Kidney (tissue), 14 donors: ENCODE measurements around the gene CXCL12. TPM values are rescaled to one million over a fixed set of nuclear protein-coding genes. Genes with fewer than 3 reads are reported as not detected.

Source experiments
- DNase-seq, 5 donors: peaks; one replicate each; pipeline ENCODE4 v3.0.0-alpha.2; 2013 to 2020
- FAIRE-seq: peaks from 2 replicates; lab custom pipeline; 2012; peaks lifted over from hg19 to GRCh38; lab: Jason Lieb, UNC
- H3K27ac ChIP-seq, 2 donors: one replicate each; pipeline ENCODE4 v1.7.0; 2013; ENCODE audit warnings: low read depth in 2 of 2, low read length in 2 of 2, inconsistent platforms in 1 of 2
- H3K27me3 ChIP-seq: one replicate; pipeline ENCODE4 v1.7.1; 2013; ENCODE audit warnings: low read length, inconsistent platforms; ENCODE audit not compliant: control insufficient read depth, insufficient read depth
- H3K36me3 ChIP-seq, 3 donors: one replicate each; pipeline versions ENCODE4 v1.7.0 to v1.7.1; 2013; ENCODE audit warnings: low read length in 3 of 3, control low read depth in 1 of 3, inconsistent platforms in 1 of 3; ENCODE audit not compliant: insufficient read depth in 3 of 3, control insufficient read depth in 2 of 3
- H3K4me1 ChIP-seq, 3 donors: one replicate each; pipeline versions ENCODE4 v1.7.0 to v1.7.1; 2013; ENCODE audit warnings: low read length in 3 of 3, inconsistent platforms in 1 of 3, low read depth in 1 of 3; ENCODE audit not compliant: control insufficient read depth in 2 of 3, insufficient read depth in 2 of 3
- H3K4me3 ChIP-seq, 3 donors: one replicate each; pipeline versions ENCODE4 v1.7.0 to v1.8.1; 2013; ENCODE audit warnings: low read length in 3 of 3, control low read depth in 1 of 3, inconsistent platforms in 1 of 3
- H3K9ac ChIP-seq, 3 donors: one replicate each; pipeline versions ENCODE4 v1.7.0 to v1.7.1; 2013; ENCODE audit warnings: low read length in 3 of 3, control low read depth in 1 of 3, inconsistent platforms in 1 of 3
- H3K9me3 ChIP-seq, 3 donors: one replicate each; pipeline versions ENCODE4 v1.7.0 to v1.7.1; 2013; ENCODE audit warnings: low read length in 3 of 3, control low read depth in 1 of 3, inconsistent platforms in 1 of 3; ENCODE audit not compliant: control insufficient read depth in 2 of 3, insufficient read depth in 1 of 3
- intact Hi-C: fragments of 100-400 bp; cut with DNase I; formaldehyde crosslinking; loops from one replicate; pipeline ENCODE4 v1.11.1; 2022
- polyA plus RNA-seq: library from polyadenylated mRNA; stranded (reverse); fragments of 350-450 nt; fragmentation: Illumina TruSeq; extraction: RNeasy Lipid Tissue Mini Kit (QIAGEN cat#74804); gene quantifications from one replicate; pipeline ENCODE4 v1.2.3, GENCODE V29; 2014; ENCODE audit warnings: low read depth, low replicate concordance; ENCODE audit not compliant: insufficient read depth
- total RNA-seq: library from RNA; stranded (reverse); fragmentation: NEBNext Ultra II Directional; extraction: Animal tissue kit (Norgen Biotek cat#: 25700); gene quantifications from one replicate; pipeline ENCODE4 v1.2.1, GENCODE V29; 2021
- TF ChIP-seq, protein P1 (sequence below): IDR thresholded peaks from 3 replicates; pipeline ENCODE4 v1.5.1; 2012; ENCODE audit warnings: mild to moderate bottlenecking, moderate library complexity, borderline replicate concordance; ENCODE audit not compliant: insufficient read depth; ENCODE audit errors: extremely low read depth
- donor health status: control.
- donor health status: control.
- donor health status: control.
- donor health status: control.
- donor health status: control.
- donor health status: DM: yes; HTN: yes; CAD: no.
- donor health status: Normal renal cell carcinoma (clear cell type).

Gene CXCL12
- total and polyA plus RNA-seq, 2 donors from 2014 or later = 99.5 to 111 TPM

GRCh38 chr10:44394696-44395381, 9.9 kb upstream of the CXCL12 start:
- DNase-seq (no peak), FAIRE-seq (no peak)
- intact Hi-C loops = no loop called here
- Histone ChIP-seq H3K4me1 (peaks cover 0 to 5% (median 0%) of the 10 kb centered on the region in 3 donors), H3K36me3 (no peaks in the 10 kb centered on the region), H3K4me3 (no peak overlapping the region), H3K9ac (no peak overlapping the region), H3K27me3 (no peaks in the 10 kb centered on the region), H3K27ac (no peak overlapping the region), H3K9me3 (no peaks in the 10 kb centered on the region)
- TF ChIP-seq, protein P1, sequence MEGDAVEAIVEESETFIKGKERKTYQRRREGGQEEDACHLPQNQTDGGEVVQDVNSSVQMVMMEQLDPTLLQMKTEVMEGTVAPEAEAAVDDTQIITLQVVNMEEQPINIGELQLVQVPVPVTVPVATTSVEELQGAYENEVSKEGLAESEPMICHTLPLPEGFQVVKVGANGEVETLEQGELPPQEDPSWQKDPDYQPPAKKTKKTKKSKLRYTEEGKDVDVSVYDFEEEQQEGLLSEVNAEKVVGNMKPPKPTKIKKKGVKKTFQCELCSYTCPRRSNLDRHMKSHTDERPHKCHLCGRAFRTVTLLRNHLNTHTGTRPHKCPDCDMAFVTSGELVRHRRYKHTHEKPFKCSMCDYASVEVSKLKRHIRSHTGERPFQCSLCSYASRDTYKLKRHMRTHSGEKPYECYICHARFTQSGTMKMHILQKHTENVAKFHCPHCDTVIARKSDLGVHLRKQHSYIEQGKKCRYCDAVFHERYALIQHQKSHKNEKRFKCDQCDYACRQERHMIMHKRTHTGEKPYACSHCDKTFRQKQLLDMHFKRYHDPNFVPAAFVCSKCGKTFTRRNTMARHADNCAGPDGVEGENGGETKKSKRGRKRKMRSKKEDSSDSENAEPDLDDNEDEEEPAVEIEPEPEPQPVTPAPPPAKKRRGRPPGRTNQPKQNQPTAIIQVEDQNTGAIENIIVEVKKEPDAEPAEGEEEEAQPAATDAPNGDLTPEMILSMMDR = no peak

GRCh38 chr10:44393834-44394547, 9.1 kb upstream of the CXCL12 start:
- intact Hi-C loops = no loop called here
- no peak overlapping the region for H3K9ac ChIP-seq

GRCh38 chr10:44393051-44393630, 8.2 kb upstream of the CXCL12 start:
- Histone ChIP-seq H3K36me3 (no peaks in the 10 kb centered on the region), H3K9me3 (no peaks in the 10 kb centered on the region), H3K27ac (no peak overlapping the region), H3K9ac (no peak overlapping the region), H3K4me1 (peaks cover 0 to 5% (median 0%) of the 10 kb centered on the region in 3 donors), H3K4me3 (no peak overlapping the region), H3K27me3 (no peaks in the 10 kb centered on the region)
- FAIRE-seq = no peak
- peak in 4 of 5 donors; percentile 69 to 91 (median 84) for DNase-seq
- TF ChIP-seq, protein P1 = no peak
- intact Hi-C loops = no loop called here

More at GRCh38 chr10:44393834-44394547, 9.1 kb upstream of the CXCL12 start:
- no peak for DNase-seq
- no peak for FAIRE-seq
- no peaks in the 10 kb centered on the region for H3K9me3 ChIP-seq
- no peak overlapping the region for H3K4me3 ChIP-seq
- peaks cover 0 to 5% (median 0%) of the 10 kb centered on the region in 3 donors for H3K4me1 ChIP-seq
- H3K27ac ChIP-seq = no peak overlapping the region
- TF ChIP-seq, protein P1 = no peak
- H3K36me3 ChIP-seq = no peaks in the 10 kb centered on the region
- no peaks in the 10 kb centered on the region for H3K27me3 ChIP-seq
